Measurements from ENCODE around the gene PREX1. TPM values are rescaled to one million over a fixed set of nuclear protein-coding genes. Genes with fewer than 3 reads are reported as not detected.

The PREX1 gene
- total RNA-seq, 1 experiment from 2014 or later, result 9.5 TPM

DNA sequence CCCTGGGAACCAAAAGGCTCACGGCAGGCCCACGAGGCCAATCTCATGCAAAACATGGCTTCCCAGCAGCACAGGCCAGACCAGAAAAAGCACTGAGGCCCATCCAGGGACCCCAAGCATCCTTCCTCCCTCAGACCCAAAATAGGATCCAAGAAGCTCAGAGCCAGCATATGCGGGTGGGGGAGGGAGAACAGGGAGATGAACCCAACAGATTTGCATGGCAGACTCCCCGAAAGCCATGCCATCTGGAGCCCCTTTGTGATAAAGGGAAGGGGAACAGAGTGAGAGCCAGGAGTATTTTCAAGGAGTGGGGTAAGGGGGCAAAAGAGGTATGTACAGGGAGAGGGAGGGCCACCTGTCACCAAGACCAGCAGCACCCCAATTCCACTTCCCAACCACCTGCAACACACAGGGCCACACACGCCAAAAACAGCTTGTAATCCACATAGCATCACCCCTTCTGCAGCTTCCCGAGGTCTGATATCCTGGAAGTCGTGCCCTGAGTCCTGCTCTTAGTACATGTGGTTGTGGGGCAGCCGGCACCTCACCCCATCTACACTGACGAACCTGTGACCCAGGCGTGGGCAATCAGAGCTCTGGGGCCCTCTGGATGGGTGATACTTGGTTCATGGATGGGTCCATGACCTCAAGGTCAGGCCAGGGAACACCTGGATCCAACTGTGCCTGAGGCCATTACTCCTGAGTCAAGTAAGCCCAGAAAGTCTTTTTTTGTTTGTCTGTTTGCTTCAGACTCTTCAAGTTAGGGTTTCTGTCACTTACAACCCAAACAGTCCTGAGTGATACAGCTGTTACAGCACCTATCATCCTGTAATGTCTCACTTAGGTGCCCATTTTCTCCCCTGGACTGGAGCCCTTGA, 24.4 kb downstream of the PREX1 start:
- Histone ChIP-seq H3K9me3 (peaks cover 17% of the 10 kb centered on the region), H3K4me1 (no peaks in the 10 kb centered on the region), H3K4me3 (ENCODE audit: low read depth, low read length) (no peak overlapping the region), H3K27me3 (replicated peaks; ENCODE audit: control insufficient read depth, insufficient read depth, low read length) (no peaks in the 10 kb centered on the region; the same call in 1 of the 2 replicates), H3K36me3 (ENCODE audit: control insufficient read depth, insufficient read depth, low read length) (no peaks in the 10 kb centered on the region)
- BruUV-seq (replicated peaks), result no TSS peak
- intact Hi-C loops (cut with micrococcal nuclease; ENCODE audit: unreplicated experiment), result no loop called here
- no peaks in the 10 kb centered on the region for H3K36me3 Mint-ChIP-seq (ENCODE audit: insufficient read depth, unreplicated experiment)
- H3K27ac Mint-ChIP-seq (ENCODE audit: unreplicated experiment), result no peak overlapping the region
- TF ChIP-seq, protein P1, sequence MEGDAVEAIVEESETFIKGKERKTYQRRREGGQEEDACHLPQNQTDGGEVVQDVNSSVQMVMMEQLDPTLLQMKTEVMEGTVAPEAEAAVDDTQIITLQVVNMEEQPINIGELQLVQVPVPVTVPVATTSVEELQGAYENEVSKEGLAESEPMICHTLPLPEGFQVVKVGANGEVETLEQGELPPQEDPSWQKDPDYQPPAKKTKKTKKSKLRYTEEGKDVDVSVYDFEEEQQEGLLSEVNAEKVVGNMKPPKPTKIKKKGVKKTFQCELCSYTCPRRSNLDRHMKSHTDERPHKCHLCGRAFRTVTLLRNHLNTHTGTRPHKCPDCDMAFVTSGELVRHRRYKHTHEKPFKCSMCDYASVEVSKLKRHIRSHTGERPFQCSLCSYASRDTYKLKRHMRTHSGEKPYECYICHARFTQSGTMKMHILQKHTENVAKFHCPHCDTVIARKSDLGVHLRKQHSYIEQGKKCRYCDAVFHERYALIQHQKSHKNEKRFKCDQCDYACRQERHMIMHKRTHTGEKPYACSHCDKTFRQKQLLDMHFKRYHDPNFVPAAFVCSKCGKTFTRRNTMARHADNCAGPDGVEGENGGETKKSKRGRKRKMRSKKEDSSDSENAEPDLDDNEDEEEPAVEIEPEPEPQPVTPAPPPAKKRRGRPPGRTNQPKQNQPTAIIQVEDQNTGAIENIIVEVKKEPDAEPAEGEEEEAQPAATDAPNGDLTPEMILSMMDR (IDR thresholded peaks at IDR 0.05; ENCODE audit: insufficient read depth in 1 of 2, low read depth in 1 of 2, low read length in 1 of 2, severe bottlenecking in 1 of 2, unreplicated experiment in 1 of 2), result no peak
- H3K9me3 Mint-ChIP-seq (ENCODE audit: unreplicated experiment), result peaks cover 13% of the 10 kb centered on the region
- peaks cover under 1% of the 10 kb centered on the region for H3K4me1 Mint-ChIP-seq (ENCODE audit: low read depth, unreplicated experiment)
- ChIA-PET CTCF (no interaction called here), POLR2A (no interaction called here)
- H3K4me3 Mint-ChIP-seq (ENCODE audit: unreplicated experiment), result no peak overlapping the region
- DNase-seq, result no peak
- peaks cover 4% of the 10 kb centered on the region for H3K27me3 Mint-ChIP-seq (ENCODE audit: insufficient read depth, unreplicated experiment)

DNA sequence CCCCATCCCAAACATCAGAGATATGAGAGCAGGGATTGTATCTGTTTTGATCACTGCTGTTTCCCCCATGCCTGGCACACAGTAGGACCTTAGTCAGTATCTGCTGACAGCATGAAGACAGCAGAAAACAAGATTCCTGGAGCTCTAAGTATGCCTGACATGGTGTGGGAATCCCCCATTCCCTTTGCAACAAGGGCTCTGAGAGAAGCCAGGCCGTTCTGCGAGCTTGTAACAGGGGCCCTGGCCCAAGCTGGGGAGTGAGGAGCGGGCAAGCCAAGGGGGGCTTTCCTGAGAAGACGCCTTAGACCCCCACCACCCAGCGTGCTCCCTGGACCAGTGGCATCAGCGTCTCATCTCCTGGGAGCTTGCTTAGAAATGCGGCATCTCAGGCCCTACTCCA, 25.2 kb downstream of the PREX1 start:
- Mint-ChIP-seq H3K4me1 (ENCODE audit: low read depth, unreplicated experiment) (peaks cover 7% of the 10 kb centered on the region), H3K4me3 (ENCODE audit: unreplicated experiment) (no peak overlapping the region), H3K9me3 (ENCODE audit: unreplicated experiment) (peaks cover 13% of the 10 kb centered on the region), H3K36me3 (ENCODE audit: insufficient read depth, unreplicated experiment) (no peaks in the 10 kb centered on the region), H3K27me3 (ENCODE audit: insufficient read depth, unreplicated experiment) (peaks cover 8% of the 10 kb centered on the region), H3K27ac (ENCODE audit: unreplicated experiment) (no peak overlapping the region)
- TF ChIP-seq, protein P1 (IDR thresholded peaks at IDR 0.05; ENCODE audit: insufficient read depth in 1 of 2, low read depth in 1 of 2, low read length in 1 of 2, severe bottlenecking in 1 of 2, unreplicated experiment in 1 of 2), result no peak
- DNase-seq, result no peak
- Histone ChIP-seq H3K36me3 (ENCODE audit: control insufficient read depth, insufficient read depth, low read length) (no peaks in the 10 kb centered on the region), H3K4me3 (ENCODE audit: low read depth, low read length) (no peak overlapping the region), H3K27me3 (replicated peaks; ENCODE audit: control insufficient read depth, insufficient read depth, low read length) (no peaks in the 10 kb centered on the region; the same call in 1 of the 2 replicates), H3K9me3 (peaks cover 17% of the 10 kb centered on the region), H3K4me1 (no peaks in the 10 kb centered on the region)
- BruUV-seq (replicated peaks), result no TSS peak
- POLR2A ChIA-PET, result no interaction called here
- CTCF ChIA-PET, result no interaction called here
- intact Hi-C loops (cut with micrococcal nuclease; ENCODE audit: unreplicated experiment), result no loop called here

DNA sequence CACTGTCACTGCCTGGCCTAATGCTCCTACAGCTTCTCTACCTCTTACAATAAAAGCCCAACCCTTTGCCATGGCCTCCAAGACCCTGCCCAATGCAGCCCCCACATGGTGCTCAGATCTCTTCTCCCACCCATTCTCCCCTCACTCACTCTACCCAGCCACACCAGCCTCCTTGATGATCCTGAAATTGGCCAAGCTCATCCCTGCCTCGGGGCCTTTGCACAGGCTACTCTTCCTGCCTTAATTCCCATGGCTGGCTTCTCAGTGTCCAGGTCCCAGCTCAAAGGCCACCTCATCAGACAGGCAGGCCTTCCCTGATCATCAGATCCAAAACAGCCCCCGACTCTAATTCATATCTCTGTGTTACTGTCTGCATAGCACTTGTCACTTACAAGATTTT, 25.6 kb downstream of the PREX1 start:
- no peak overlapping the region for H3K4me3 Mint-ChIP-seq (ENCODE audit: unreplicated experiment)
- Histone ChIP-seq H3K4me1 (no peaks in the 10 kb centered on the region), H3K27me3 (replicated peaks; ENCODE audit: control insufficient read depth, insufficient read depth, low read length) (no peaks in the 10 kb centered on the region; the same call in 1 of the 2 replicates), H3K4me3 (ENCODE audit: low read depth, low read length) (no peak overlapping the region), H3K36me3 (ENCODE audit: control insufficient read depth, insufficient read depth, low read length) (no peaks in the 10 kb centered on the region), H3K9me3 (peaks cover 14% of the 10 kb centered on the region)
- no peak for DNase-seq
- no peaks in the 10 kb centered on the region for H3K36me3 Mint-ChIP-seq (ENCODE audit: insufficient read depth, unreplicated experiment)
- peaks cover 9% of the 10 kb centered on the region for H3K9me3 Mint-ChIP-seq (ENCODE audit: unreplicated experiment)
- BruUV-seq (replicated peaks), result no TSS peak
- POLR2A ChIA-PET, result no interaction called here
- H3K27ac Mint-ChIP-seq (ENCODE audit: unreplicated experiment), result no peak overlapping the region
- TF ChIP-seq, protein P1 (IDR thresholded peaks at IDR 0.05; ENCODE audit: insufficient read depth in 1 of 2, low read depth in 1 of 2, low read length in 1 of 2, severe bottlenecking in 1 of 2, unreplicated experiment in 1 of 2), result no peak
- H3K4me1 Mint-ChIP-seq (ENCODE audit: low read depth, unreplicated experiment), result peaks cover 7% of the 10 kb centered on the region
- CTCF ChIA-PET, result no interaction called here
- intact Hi-C loops (cut with micrococcal nuclease; ENCODE audit: unreplicated experiment), result no loop called here
- peaks cover 8% of the 10 kb centered on the region for H3K27me3 Mint-ChIP-seq (ENCODE audit: insufficient read depth, unreplicated experiment)

Data from Caco-2 (cell line).